Neural cell (in vitro differentiated cells): ENCODE data around the gene FAM163B. TPM values are rescaled to one million over a fixed set of nuclear protein-coding genes. Genes with fewer than 3 reads are reported as not detected.

Experiments
- H2AFZ ChIP-seq: fragments of 200-600, 300-800 bp; sonication (generic), shearing (Covaris generic); 2 replicates; pipeline ENCODE4 v1.6.0; 2014; ENCODE audit warnings: low read depth, mild to moderate bottlenecking, antibody characterized with exemption, low read length, moderate library complexity
- H3F3A ChIP-seq: fragments of 200-600 bp; shearing (Covaris generic); 2 replicates; pipeline ENCODE4 v1.6.1; 2016; ENCODE audit warnings: mild to moderate bottlenecking, moderate library complexity, mixed read lengths, antibody characterized with exemption, low read length; ENCODE audit not compliant: insufficient read depth, poor library complexity, severe bottlenecking
- H3K27ac ChIP-seq: fragments of 200-600, 300-800 bp; sonication (generic), shearing (Covaris generic); 2 replicates; pipeline ENCODE4 v1.5.1; 2014; ENCODE audit warnings: mild to moderate bottlenecking, low read length, moderate library complexity
- H3K27me3 ChIP-seq: fragments of 300-800, 200-600 bp; sonication (generic), shearing (Covaris generic); 2 replicates; pipeline ENCODE4 v1.6.0; 2014; ENCODE audit warnings: mild to moderate bottlenecking, low read depth, low read length, moderate library complexity; ENCODE audit not compliant: insufficient read depth
- H3K36me3 ChIP-seq: fragments of 300-800, 200-600 bp; sonication (generic), shearing (Covaris generic); 2 replicates; pipeline ENCODE4 v1.5.1; 2014; ENCODE audit warnings: mild to moderate bottlenecking, antibody characterized with exemption, low read length, moderate library complexity; ENCODE audit not compliant: insufficient read depth
- H3K4me2 ChIP-seq: fragments of 300-800, 200-600 bp; sonication (generic), shearing (Covaris generic); 2 replicates; pipeline ENCODE4 v1.6.0; 2014; ENCODE audit warnings: mild to moderate bottlenecking, low read length
- H3K4me3 ChIP-seq: fragments of 300-800, 200-600 bp; sonication (generic), shearing (Covaris generic); 2 replicates; pipeline ENCODE4 v1.5.1; 2014; ENCODE audit warnings: mild to moderate bottlenecking, low read length, moderate library complexity
- H3K79me2 ChIP-seq: fragments of 200-600 bp; shearing (Covaris generic); replicated peaks from 2 replicates; pipeline ENCODE4 v1.6.0; 2014; ENCODE audit warnings: mild to moderate bottlenecking, low read length, moderate library complexity; ENCODE audit not compliant: insufficient read depth
- H3K9ac ChIP-seq: fragments of 300-800, 200-600 bp; sonication (generic), shearing (Covaris generic); 2 replicates; pipeline ENCODE4 v1.6.1; 2016; ENCODE audit warnings: mild to moderate bottlenecking, low read length, mixed read lengths
- H3K9me2 ChIP-seq: fragments of 200-600 bp; shearing (Covaris generic); 2 replicates; pipeline ENCODE4 v1.6.1; 2016; ENCODE audit warnings: mild to moderate bottlenecking, low read length, mixed read lengths; ENCODE audit not compliant: insufficient read depth
- H3K9me3 ChIP-seq: fragments of 200-600, 300-800 bp; sonication (generic), shearing (Covaris generic); 2 replicates; pipeline ENCODE4 v1.6.1; 2016; ENCODE audit warnings: mild to moderate bottlenecking, mixed run types, low read length, moderate library complexity, mixed read lengths
- H4K20me1 ChIP-seq: fragments of 200-600 bp; shearing (Covaris generic); 2 replicates; pipeline ENCODE4 v1.6.1; 2016; ENCODE audit warnings: mild to moderate bottlenecking, mixed run types; ENCODE audit not compliant: insufficient read depth
- EP300 ChIP-seq: fragments of 450-650 bp; conservative IDR thresholded peaks from 2 replicates; pipeline ENCODE4 v1.6.1; 2014; ENCODE audit warnings: antibody characterized with exemption, mild to moderate bottlenecking, moderate library complexity; ENCODE audit not compliant: poor library complexity, severe bottlenecking
- EZH2 ChIP-seq: fragments of 200-600, 300-800 bp; shearing (Covaris generic), sonication (generic); IDR thresholded peaks from 2 replicates; pipeline ENCODE4 v1.6.1; 2014; ENCODE audit warnings: antibody characterized with exemption, low read length, borderline replicate concordance, mild to moderate bottlenecking; ENCODE audit not compliant: insufficient read depth, poor library complexity, severe bottlenecking
- MXI1 ChIP-seq: fragments of 450-650 bp; conservative IDR thresholded peaks from 2 replicates; pipeline ENCODE4 v1.6.1; 2014; ENCODE audit warnings: antibody characterized with exemption, mild to moderate bottlenecking; ENCODE audit not compliant: poor library complexity, severe bottlenecking
- POLR2AphosphoS5 ChIP-seq: IDR thresholded peaks from 2 replicates; pipeline ENCODE4 v1.6.1; 2012
- RAD21 ChIP-seq: fragments of 450-650 bp; conservative IDR thresholded peaks from 2 replicates; pipeline ENCODE4 v1.6.1; 2014; ENCODE audit warnings: antibody characterized with exemption, mild to moderate bottlenecking, moderate library complexity
- SMC3 ChIP-seq: fragments of 450-650 bp; conservative IDR thresholded peaks from 2 replicates; pipeline ENCODE4 v1.6.1; 2014; ENCODE audit warnings: antibody characterized with exemption, mild to moderate bottlenecking, moderate library complexity; ENCODE audit not compliant: poor library complexity
- TAF1 ChIP-seq: IDR thresholded peaks from 2 replicates; pipeline ENCODE4 v1.6.1; 2012; ENCODE audit warnings: low read depth
- polyA plus RNA-seq: library from polyadenylated mRNA; depleted of rRNA; stranded (reverse); fragments of >200 nt; gene quantifications from 2 replicates; pipeline ENCODE4 v1.2.3, GENCODE V29; 2014
- TF ChIP-seq, protein P1 (sequence below): fragments of 450-650 bp; IDR thresholded peaks from 2 replicates; pipeline ENCODE4 v1.5.1; 2014; ENCODE audit warnings: antibody characterized with exemption, mild to moderate bottlenecking, moderate library complexity; ENCODE audit not compliant: poor library complexity, severe bottlenecking
- TF ChIP-seq, protein P2 (sequence below): IDR thresholded peaks from 2 replicates; pipeline ENCODE4 v1.6.1; 2012; ENCODE audit warnings: borderline replicate concordance

Gene FAM163B
- polyA plus RNA-seq, 1 donor from 2014 or later: 1.5 TPM

DNA sequence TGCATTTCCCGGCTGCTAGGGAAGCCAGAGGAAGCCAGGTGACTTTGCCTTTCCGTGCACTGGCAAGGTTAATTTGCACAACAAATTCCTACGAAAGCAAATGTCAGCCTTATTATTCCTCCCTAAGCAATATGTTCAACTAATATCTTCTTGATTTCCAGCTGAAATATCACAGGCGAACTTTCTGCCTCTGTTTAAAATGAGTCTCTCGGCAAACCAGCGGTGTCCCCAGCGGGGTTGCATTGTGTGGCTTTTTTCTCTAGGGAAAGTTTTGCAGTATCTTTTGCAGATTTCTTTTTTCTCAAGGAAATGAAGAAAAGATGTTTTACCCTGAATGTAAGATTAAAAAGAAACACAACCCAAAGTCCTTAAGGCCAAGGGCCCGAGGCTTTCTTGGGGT, 28.9 kb upstream of the FAM163B start:
- H4K20me1 ChIP-seq: no peaks in the 10 kb centered on the region
- no peaks in the 10 kb centered on the region for H3K9me2 ChIP-seq
- no peak overlapping the region for H3K4me2 ChIP-seq
- no peaks in the 10 kb centered on the region for H3F3A ChIP-seq
- no peaks in the 10 kb centered on the region for H3K36me3 ChIP-seq
- H3K27me3 ChIP-seq: no peaks in the 10 kb centered on the region
- H3K9ac ChIP-seq: peak overlapping the region; percentile 3
- H2AFZ ChIP-seq: no peak overlapping the region
- no peaks in the 10 kb centered on the region for H3K9me3 ChIP-seq
- TF ChIP-seq, protein P1, sequence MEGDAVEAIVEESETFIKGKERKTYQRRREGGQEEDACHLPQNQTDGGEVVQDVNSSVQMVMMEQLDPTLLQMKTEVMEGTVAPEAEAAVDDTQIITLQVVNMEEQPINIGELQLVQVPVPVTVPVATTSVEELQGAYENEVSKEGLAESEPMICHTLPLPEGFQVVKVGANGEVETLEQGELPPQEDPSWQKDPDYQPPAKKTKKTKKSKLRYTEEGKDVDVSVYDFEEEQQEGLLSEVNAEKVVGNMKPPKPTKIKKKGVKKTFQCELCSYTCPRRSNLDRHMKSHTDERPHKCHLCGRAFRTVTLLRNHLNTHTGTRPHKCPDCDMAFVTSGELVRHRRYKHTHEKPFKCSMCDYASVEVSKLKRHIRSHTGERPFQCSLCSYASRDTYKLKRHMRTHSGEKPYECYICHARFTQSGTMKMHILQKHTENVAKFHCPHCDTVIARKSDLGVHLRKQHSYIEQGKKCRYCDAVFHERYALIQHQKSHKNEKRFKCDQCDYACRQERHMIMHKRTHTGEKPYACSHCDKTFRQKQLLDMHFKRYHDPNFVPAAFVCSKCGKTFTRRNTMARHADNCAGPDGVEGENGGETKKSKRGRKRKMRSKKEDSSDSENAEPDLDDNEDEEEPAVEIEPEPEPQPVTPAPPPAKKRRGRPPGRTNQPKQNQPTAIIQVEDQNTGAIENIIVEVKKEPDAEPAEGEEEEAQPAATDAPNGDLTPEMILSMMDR: no peak
- TF ChIP-seq EP300 (no peak), RAD21 (no peak), EZH2 (no peak), POLR2AphosphoS5 (no peak), SMC3 (no peak), MXI1 (no peak)
- TF ChIP-seq, protein P2, sequence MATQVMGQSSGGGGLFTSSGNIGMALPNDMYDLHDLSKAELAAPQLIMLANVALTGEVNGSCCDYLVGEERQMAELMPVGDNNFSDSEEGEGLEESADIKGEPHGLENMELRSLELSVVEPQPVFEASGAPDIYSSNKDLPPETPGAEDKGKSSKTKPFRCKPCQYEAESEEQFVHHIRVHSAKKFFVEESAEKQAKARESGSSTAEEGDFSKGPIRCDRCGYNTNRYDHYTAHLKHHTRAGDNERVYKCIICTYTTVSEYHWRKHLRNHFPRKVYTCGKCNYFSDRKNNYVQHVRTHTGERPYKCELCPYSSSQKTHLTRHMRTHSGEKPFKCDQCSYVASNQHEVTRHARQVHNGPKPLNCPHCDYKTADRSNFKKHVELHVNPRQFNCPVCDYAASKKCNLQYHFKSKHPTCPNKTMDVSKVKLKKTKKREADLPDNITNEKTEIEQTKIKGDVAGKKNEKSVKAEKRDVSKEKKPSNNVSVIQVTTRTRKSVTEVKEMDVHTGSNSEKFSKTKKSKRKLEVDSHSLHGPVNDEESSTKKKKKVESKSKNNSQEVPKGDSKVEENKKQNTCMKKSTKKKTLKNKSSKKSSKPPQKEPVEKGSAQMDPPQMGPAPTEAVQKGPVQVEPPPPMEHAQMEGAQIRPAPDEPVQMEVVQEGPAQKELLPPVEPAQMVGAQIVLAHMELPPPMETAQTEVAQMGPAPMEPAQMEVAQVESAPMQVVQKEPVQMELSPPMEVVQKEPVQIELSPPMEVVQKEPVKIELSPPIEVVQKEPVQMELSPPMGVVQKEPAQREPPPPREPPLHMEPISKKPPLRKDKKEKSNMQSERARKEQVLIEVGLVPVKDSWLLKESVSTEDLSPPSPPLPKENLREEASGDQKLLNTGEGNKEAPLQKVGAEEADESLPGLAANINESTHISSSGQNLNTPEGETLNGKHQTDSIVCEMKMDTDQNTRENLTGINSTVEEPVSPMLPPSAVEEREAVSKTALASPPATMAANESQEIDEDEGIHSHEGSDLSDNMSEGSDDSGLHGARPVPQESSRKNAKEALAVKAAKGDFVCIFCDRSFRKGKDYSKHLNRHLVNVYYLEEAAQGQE: no peak
- no peak overlapping the region for H3K27ac ChIP-seq
- H3K79me2 ChIP-seq: no peaks in the 10 kb centered on the region
- no peak overlapping the region for H3K4me3 ChIP-seq

DNA sequence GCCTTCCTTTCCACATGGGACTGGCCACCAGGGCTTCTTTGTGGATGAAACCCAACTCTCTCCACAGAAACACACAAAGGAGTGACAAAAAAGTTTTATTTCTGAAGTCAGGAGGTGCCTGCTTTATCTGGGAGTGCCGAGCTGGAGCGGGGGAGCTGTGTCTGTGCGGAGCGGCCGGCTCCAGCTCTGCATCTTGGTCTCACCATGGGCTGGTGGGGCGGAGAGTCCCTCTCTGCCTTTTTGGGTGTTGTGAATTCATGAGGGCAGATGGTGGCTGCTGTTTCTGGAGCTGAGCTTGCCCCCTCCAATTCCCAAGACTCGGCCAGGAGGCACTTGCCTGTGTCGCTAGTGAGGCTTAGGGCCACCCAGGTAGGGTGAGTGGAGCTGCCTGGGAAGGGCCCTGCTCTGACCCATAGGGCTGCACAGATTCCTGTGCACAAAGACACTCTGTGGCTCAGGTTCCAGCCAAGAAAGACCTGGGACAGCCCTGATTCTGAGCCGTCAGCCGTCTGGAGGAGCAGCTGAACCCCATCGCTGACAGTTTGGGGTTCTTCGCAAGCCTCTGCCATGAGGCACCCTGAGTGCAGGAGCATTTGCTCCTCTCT, 28.4 kb upstream of the FAM163B start:
- TF ChIP-seq, protein P2: no peak
- TF ChIP-seq EZH2 (no peak), SMC3 (no peak), TAF1 (no peak), EP300 (no peak), RAD21 (no peak), MXI1 (no peak), POLR2AphosphoS5 (no peak)
- TF ChIP-seq, protein P1: no peak
- no peaks in the 10 kb centered on the region for H4K20me1 ChIP-seq
- no peaks in the 10 kb centered on the region for H3K27me3 ChIP-seq
- no peaks in the 10 kb centered on the region for H3K36me3 ChIP-seq
- H3K9ac ChIP-seq: peak overlapping the region; percentile 3
- H2AFZ ChIP-seq: no peak overlapping the region
- H3F3A ChIP-seq: no peaks in the 10 kb centered on the region
- H3K9me2 ChIP-seq: no peaks in the 10 kb centered on the region
- H3K27ac ChIP-seq: no peak overlapping the region
- H3K4me3 ChIP-seq: no peak overlapping the region
- no peaks in the 10 kb centered on the region for H3K79me2 ChIP-seq
- H3K4me2 ChIP-seq: no peak overlapping the region
- no peaks in the 10 kb centered on the region for H3K9me3 ChIP-seq
